ENCODE data around the gene SNAP29.
"Not testable (repeated sequence)": the region's sequence is repeated elsewhere in the genome, so short reads cannot be mapped to it uniquely, and the experiment has no call there.

The SNAP29 gene

GRCh38 chr22:20834725-20835124 lies 24.1 kb upstream of the SNAP29 start:
- no peak for DNase-seq (ENCODE audit: low spot score)
- in situ Hi-C loops (cut with MboI; ENCODE audit: low sequenced_read_pairs, unreplicated experiment): no loop called here
- TF ChIP-seq CTCF (IDR thresholded peaks at IDR 0.05; ENCODE audit: borderline replicate concordance, control extremely low read depth, extremely low read depth, insufficient read depth, missing control alignments): no peak

- TF ChIP-seq CTCF (IDR thresholded peaks at IDR 0.05; ENCODE audit: borderline replicate concordance, control extremely low read depth, extremely low read depth, insufficient read depth, missing control alignments): no peak
- in situ Hi-C loops (cut with MboI; ENCODE audit: low sequenced_read_pairs, unreplicated experiment): no loop called here
- DNase-seq (ENCODE audit: low spot score): no peak
Observed at GRCh38 chr22:20836987-20837823, 21.6 kb upstream of the SNAP29 start.

- DNase-seq (ENCODE audit: low spot score); in situ Hi-C loops (cut with MboI; ENCODE audit: low sequenced_read_pairs, unreplicated experiment): not testable (repeated sequence)
Observed at GRCh38 chr22:20839354-20839753, 19.5 kb upstream of the SNAP29 start.

- TF ChIP-seq CTCF (IDR thresholded peaks at IDR 0.05; ENCODE audit: borderline replicate concordance, control extremely low read depth, extremely low read depth, insufficient read depth, missing control alignments): no peak
- in situ Hi-C loops (cut with MboI; ENCODE audit: low sequenced_read_pairs, unreplicated experiment): no loop called here
- DNase-seq (ENCODE audit: low spot score): no peak
Observed at GRCh38 chr22:20839837-20840645, 18.8 kb upstream of the SNAP29 start.

- TF ChIP-seq CTCF (IDR thresholded peaks at IDR 0.05; ENCODE audit: borderline replicate concordance, control extremely low read depth, extremely low read depth, insufficient read depth, missing control alignments): no peak
- in situ Hi-C loops (cut with MboI; ENCODE audit: low sequenced_read_pairs, unreplicated experiment): no loop called here
- no peak for DNase-seq (ENCODE audit: low spot score)
Observed at GRCh38 chr22:20840646-20841371, 18.0 kb upstream of the SNAP29 start.

GRCh38 chr22:20843501-20843900 lies 15.3 kb upstream of the SNAP29 start:
- TF ChIP-seq CTCF (IDR thresholded peaks at IDR 0.05; ENCODE audit: borderline replicate concordance, control extremely low read depth, extremely low read depth, insufficient read depth, missing control alignments): no peak
- DNase-seq (ENCODE audit: low spot score): no peak
- in situ Hi-C loops (cut with MboI; ENCODE audit: low sequenced_read_pairs, unreplicated experiment): no loop called here
